Cardiac muscle cell (in vitro differentiated cells and primary cell): ENCODE results near the gene TESK2. TPM values are rescaled to one million over a fixed set of nuclear protein-coding genes. Genes with fewer than 3 reads are reported as not detected.

ENCODE experiments used
- DNase-seq, 2 donors: peaks; one replicate each; pipeline versions ENCODE4 v3.0.0 to v3.0.0-alpha.2; 2010 to 2017; ENCODE audit warnings: low read depth in 1 of 2, low spot score in 1 of 2
- H3K27ac ChIP-seq: fragments of 200-600 bp; sonication (generic); 2 replicates; pipeline ENCODE4 v1.5.1; 2016
- H3K27me3 ChIP-seq: fragments of 200-600 bp; sonication (generic); 2 replicates; pipeline ENCODE4 v1.6.0; 2016; ENCODE audit warnings: control low read depth
- H3K36me3 ChIP-seq: fragments of 200-600 bp; sonication (generic); 2 replicates; pipeline ENCODE4 v1.5.1; 2016; ENCODE audit warnings: control low read depth
- H3K4me1 ChIP-seq: fragments of 200-600 bp; sonication (generic); 2 replicates; pipeline ENCODE4 v1.8.1; 2017; ENCODE audit warnings: low read depth, mild to moderate bottlenecking, mixed run types
- H3K4me3 ChIP-seq: fragments of 200-600 bp; sonication (generic); 2 replicates; pipeline ENCODE4 v1.5.1; 2016; ENCODE audit warnings: mild to moderate bottlenecking
- H3K9me3 ChIP-seq: fragments of 200-600 bp; sonication (generic); 2 replicates; pipeline ENCODE4 v1.5.1; 2017; ENCODE audit warnings: low read depth, mild to moderate bottlenecking, control low read depth
- polyA plus RNA-seq: library from polyadenylated mRNA; unstranded; fragments of >200 nt; fragmentation: Nextera tagmentation; extraction: Ambion mirVana; gene quantifications from 2 replicates; pipeline ENCODE4 v1.2.1, GENCODE V29; 2016
- total RNA-seq: library from RNA; depleted of rRNA; stranded (reverse); fragments of >200 nt; gene quantifications from 2 replicates; pipeline ENCODE4 v1.2.3, GENCODE V29; 2016
- TF ChIP-seq, protein P1 (sequence below): IDR thresholded peaks from 2 replicates; pipeline ENCODE4 v1.5.1; 2012; ENCODE audit warnings: low read depth, mild to moderate bottlenecking, low read length

TESK2 gene
- total and polyA plus RNA-seq, 2 experiments from 2014 or later: 8.4 to 13.9 TPM

DNA sequence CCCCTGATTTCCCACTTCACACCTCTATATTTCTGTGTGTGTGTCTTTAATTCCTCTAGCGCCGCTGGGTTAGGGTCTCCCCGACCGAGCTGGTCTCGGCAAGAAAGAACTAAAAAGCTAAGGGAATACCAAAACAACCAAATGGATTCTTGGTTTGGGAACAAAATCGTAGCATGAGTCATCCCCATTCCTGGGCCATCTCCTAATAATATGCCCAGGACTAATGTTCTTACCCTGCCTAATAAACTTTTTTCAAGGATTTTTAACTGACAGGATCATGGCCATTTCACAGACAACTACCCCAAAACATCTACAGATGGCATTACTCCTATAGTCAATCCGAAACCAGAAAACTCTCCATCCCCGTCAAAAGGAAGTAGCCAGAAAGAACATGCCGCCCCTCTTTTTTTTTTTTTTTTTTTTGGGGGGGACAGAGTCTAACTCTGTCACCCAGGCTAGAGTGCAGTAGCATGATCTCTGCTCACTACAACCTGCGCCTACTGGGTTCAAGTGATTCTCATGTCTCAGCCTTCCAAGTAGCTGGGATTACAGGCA, 168.4 kb downstream of the TESK2 start:
- H3K36me3 ChIP-seq: no peaks in the 10 kb centered on the region
- H3K27ac ChIP-seq: no peak overlapping the region
- H3K9me3 ChIP-seq: no peaks in the 10 kb centered on the region
- no peak overlapping the region for H3K4me3 ChIP-seq
- no peaks in the 10 kb centered on the region for H3K4me1 ChIP-seq
- no peaks in the 10 kb centered on the region for H3K27me3 ChIP-seq
- TF ChIP-seq, protein P1, sequence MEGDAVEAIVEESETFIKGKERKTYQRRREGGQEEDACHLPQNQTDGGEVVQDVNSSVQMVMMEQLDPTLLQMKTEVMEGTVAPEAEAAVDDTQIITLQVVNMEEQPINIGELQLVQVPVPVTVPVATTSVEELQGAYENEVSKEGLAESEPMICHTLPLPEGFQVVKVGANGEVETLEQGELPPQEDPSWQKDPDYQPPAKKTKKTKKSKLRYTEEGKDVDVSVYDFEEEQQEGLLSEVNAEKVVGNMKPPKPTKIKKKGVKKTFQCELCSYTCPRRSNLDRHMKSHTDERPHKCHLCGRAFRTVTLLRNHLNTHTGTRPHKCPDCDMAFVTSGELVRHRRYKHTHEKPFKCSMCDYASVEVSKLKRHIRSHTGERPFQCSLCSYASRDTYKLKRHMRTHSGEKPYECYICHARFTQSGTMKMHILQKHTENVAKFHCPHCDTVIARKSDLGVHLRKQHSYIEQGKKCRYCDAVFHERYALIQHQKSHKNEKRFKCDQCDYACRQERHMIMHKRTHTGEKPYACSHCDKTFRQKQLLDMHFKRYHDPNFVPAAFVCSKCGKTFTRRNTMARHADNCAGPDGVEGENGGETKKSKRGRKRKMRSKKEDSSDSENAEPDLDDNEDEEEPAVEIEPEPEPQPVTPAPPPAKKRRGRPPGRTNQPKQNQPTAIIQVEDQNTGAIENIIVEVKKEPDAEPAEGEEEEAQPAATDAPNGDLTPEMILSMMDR: no peak
- no peak for DNase-seq

DNA sequence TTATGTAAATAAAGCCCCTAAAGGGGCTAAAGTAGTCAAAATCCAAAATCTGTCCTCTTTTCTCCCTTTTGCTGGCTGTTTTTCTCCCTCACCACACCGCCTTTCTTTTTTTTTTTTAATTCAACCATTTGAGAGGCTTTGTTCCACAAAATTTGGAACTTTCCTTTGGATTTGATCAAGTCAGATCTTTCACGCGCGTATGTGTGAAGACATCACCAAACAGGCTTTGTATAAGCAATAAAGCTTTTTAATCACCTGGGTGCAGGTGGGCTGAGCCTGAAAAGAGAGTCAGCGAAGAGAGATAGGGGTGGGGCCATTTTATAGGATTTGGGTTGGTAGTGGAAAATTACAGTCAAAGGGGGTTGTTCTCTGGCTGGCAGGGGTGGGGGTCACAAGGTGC, 169.5 kb downstream of the TESK2 start:
- no peak for DNase-seq
- H3K4me3 ChIP-seq: no peak overlapping the region
- H3K9me3 ChIP-seq: no peaks in the 10 kb centered on the region
- no peaks in the 10 kb centered on the region for H3K36me3 ChIP-seq
- H3K27ac ChIP-seq: no peak overlapping the region
- H3K4me1 ChIP-seq: no peaks in the 10 kb centered on the region
- H3K27me3 ChIP-seq: no peaks in the 10 kb centered on the region
- TF ChIP-seq, protein P1: no peak

DNA sequence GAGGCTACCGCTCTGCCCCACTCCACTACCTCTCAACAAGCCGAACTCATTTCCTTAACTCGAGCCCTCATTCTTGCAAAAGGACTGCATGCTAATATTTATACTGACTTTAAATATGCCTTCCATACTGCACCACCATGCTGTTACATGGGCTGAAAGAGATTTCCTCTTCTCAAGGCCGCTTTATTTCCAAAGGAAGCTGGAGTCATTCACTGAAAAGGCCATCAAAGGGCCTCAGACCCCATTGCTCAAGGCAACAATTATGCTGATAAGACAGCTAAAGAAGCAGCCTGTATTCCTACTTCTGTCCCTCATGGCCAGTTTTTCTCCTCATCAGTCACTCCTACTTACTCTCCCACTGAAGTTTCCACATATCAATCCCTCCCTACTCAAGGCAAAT, 171.2 kb downstream of the TESK2 start:
- H3K36me3 ChIP-seq: no peaks in the 10 kb centered on the region
- no peak overlapping the region for H3K27ac ChIP-seq
- TF ChIP-seq, protein P1: no peak
- H3K4me1 ChIP-seq: no peaks in the 10 kb centered on the region
- H3K4me3 ChIP-seq: no peak overlapping the region
- no peaks in the 10 kb centered on the region for H3K9me3 ChIP-seq
- no peaks in the 10 kb centered on the region for H3K27me3 ChIP-seq
- no peak for DNase-seq

DNA sequence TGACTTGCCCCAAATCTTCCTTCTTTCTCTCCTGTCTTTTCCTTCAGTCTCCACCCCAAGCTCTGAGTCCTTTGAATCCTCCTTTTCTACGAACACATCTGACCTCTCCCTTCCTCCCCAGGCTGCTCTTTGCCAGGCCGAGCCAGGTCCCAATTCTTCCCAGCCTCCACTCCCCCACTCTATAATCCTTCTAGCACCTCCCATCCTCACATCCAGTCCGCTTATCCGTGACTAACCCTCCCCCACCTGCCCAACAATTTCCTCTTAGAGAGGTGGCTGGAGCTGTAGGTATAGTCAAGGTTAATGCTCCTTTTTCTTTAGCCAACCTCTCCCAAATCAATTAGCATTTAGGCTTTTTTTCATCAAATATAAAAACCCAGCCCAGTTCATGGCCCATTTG, 173.8 kb downstream of the TESK2 start:
- DNase-seq: no peak
- no peak overlapping the region for H3K4me3 ChIP-seq

DNA sequence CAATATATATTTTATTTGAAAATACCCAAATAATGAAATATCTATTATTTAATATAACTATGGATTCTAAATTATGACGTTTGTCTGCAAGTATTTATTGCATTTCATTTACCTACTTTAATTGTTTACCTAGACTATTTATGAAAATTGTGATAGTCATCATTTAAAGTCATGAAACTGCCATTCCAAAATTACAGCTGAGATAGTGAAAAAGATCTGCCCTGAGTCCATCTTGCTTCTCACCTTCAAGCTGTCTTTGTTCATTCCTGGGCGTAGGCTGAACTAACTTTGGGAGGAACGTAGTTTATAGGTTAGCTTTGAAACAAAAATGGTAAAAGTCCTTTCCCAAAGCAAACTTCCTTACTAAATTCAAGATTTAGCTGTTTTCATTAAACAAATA, 176.7 kb downstream of the TESK2 start:
- no peaks in the 10 kb centered on the region for H3K9me3 ChIP-seq
- no peak overlapping the region for H3K4me3 ChIP-seq
- no peak for DNase-seq
- TF ChIP-seq, protein P1: no peak
- H3K36me3 ChIP-seq: no peaks in the 10 kb centered on the region
- H3K4me1 ChIP-seq: no peaks in the 10 kb centered on the region
- H3K27me3 ChIP-seq: no peaks in the 10 kb centered on the region
- no peak overlapping the region for H3K27ac ChIP-seq

More for the DNA sequence above, 173.8 kb downstream of the TESK2 start:
- H3K27me3 ChIP-seq: no peaks in the 10 kb centered on the region
- H3K36me3 ChIP-seq: no peaks in the 10 kb centered on the region
- no peak overlapping the region for H3K27ac ChIP-seq
- H3K4me1 ChIP-seq: no peaks in the 10 kb centered on the region
- TF ChIP-seq, protein P1: no peak
- no peaks in the 10 kb centered on the region for H3K9me3 ChIP-seq
